GM21576 (cell line): ENCODE data around the gene FGD3.

Experiments used
- ATAC-seq: cut with Tn5 transposase; IDR thresholded peaks from one replicate; pipeline ENCODE4 v1.9.1; 2021; ENCODE audit warnings: mild to moderate bottlenecking, moderate library complexity; ENCODE audit not compliant: unreplicated experiment

Gene FGD3

DNA sequence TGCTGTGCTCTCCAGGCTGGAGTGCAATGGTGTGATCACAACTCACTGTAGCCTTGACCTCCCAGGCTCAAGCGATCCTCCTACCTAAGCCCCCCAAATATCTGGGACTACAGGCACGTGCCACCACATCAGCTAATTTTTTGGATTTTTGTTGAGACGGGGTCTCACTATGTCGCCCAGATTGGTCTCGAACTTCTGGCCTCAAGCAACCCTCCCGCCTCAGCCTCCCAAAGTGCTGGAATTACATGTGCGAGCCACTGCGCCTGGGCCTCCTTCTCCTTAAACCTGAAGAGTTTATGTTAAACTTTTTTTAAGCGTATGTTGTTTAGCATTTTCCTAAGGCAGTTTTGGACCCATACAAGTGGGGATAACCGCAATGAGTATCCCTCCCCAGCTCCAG lies 80.4 kb downstream of the FGD3 start:
- ATAC-seq, result no peak

DNA sequence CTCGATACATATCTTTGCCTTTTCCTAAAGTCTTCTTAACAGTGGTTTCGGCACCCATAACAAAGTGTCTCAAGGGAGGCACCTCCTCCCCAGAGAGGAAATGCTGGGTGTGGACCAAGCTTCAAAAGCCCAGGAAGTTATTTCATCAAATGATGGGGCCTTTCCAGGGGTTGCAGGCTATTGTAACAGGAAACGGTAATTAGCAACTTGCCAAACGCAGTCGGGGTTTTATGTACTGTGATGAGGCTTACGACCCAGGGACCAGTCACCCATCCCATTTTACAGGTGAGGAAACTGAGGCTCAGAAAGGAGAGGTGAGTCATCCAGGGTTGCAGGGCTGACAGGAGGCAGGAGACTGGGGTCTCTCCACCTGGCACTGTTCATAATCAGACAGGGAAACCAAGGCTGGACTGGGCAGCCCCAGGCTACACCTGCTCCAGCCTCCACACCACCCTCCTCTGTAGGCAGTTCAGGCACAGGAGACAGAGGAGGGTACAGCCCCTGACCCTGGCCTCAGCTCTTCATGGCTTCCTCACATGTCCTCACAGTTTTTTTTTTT lies 81.2 kb downstream of the FGD3 start:
- ATAC-seq, result no peak

DNA sequence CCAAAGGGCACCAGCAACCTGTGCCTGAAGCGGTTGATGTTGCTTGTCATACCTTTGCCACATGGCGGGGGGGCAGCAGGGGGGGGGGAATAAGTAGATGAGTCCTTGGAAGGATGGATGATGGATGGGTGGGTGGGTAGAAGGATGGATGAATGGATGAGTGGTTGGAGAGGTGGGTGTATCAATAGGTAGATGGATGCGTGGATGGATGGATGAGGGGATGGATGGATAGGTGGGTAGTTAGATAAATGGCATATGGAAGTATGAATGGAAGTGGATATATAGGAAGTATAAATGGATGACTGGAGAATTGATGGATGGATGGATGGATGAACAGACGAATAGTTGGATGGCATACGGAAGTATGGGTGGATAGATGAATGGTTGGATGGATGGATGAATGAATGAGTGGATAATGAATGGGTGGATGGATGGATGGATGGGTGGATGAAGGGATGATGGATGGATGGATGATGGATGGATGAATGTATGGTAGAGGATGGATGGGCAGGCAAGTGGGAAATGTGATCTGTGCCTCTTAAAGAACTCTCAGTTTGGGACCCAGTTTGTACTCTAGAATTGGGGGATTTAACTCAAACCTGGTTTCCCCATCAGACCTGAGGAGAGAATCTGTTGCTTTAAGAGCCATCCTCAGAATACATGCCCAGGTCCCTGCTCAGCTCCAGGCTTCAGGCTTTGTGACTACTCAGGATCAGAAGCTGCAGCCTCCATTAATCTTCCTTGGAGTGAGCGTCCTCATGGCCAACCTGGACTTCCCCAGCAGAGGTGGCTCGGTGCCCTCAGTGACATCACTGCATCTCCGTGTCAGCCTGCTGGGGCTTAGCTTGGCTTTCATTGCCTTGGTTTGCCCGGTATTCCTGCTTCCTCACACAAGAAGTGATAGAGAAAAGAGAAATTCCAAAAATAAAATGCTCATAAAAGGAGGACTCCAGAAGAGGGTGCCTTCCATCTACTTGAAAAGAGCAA lies 83.6 kb downstream of the FGD3 start:
- no peak for ATAC-seq

DNA sequence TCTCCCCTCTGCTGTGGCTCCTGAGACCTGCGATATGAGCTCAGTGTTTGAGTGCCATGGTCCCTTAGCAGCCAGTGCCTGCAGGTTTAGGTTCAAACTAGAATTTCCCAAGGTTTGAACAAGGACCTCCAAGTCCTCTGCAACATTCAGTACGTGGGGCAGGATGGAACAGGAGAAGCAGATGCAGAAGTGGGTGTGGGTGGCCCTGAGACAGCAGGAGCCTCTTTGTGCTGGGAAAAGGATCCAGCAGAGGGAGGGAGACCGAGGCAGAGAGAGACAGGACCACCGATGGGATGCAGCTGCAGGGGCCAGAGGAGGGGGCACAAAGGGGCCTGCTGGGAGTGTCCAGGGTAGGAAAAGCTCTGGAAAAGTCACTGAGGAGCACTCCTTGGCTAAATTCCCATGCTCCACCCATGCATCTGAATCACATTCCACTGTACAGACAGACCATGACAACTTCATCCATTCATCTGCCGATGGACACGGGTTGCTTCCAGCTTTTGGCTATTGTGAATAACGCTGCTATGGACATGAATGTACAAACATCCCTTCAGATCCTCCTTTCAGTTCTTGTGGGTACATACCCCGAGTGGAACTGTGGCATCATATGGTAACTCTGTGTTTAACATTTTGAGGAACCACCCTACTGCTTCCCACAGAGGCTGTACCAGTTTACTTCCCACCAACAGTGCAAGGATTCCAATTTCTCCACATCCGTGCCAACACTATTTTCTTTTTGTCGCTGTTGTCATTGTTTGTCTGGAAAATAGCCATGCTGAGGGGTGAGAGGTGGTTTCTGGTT lies 84.5 kb downstream of the FGD3 start:
- ATAC-seq, result no peak

DNA sequence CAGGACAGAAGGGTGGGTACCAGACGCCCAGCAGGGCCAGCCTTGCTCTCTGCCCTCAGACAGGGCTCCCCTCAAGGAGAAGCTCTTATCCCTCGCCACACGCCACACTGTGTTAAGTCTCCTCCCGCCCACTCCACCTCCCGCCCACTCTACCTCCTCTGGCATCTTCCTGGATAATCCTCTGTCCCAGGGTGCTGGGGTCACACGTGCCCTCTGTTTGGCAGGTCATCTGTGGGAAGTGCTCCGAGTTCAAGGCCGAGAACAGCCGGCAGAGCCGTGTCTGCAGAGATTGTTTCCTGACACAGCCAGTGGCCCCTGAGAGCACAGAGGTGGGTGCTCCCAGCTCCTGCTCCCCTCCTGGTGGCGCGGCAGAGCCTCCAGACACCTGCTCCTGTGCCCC lies 85.2 kb downstream of the FGD3 start:
- no peak for ATAC-seq

DNA sequence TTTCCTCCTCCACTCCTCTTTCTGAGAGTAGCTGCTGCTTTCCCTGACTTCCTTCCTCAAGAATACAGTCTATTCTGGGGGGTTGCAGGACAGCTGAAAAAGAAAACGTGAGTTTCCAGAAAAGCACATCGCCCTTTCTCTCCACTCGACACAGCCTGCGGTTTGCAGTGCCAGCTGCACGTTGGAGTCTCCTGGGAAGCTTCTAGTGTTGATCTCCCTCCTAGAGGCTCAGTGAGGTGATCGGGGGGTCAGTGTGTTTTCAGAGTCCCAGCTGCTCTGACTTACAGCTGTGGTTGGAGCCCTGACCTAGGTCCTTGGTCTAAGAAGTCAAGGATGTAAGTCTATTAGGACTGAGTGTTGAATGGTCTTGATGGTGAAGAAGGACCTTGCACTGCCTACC lies 86.2 kb downstream of the FGD3 start:
- no peak for ATAC-seq

DNA sequence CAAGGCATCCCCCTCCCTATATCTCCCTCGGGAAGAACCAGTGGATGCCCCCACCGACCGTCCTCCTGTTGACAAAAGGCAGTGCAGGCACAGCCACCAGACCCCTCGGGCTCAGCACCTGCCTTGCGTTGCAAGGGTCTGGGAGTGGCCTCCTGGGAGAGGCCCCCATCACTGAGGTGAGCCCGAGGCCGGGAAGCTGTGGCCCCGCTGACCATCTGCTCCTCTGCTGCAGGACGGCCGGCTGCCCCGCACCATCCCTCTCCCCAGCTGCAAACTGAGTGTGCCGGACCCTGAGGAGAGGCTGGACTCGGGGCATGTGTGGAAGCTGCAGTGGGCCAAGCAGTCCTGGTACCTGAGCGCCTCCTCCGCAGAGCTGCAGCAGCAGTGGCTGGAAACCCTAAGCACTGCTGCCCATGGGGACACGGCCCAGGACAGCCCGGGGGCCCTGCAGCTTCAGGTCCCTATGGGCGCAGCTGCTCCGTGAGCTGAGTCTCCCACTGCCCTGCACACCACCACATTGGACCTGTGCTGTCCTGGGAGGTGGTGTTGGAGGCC lies 87.9 kb downstream of the FGD3 start:
- ATAC-seq, result no peak

DNA sequence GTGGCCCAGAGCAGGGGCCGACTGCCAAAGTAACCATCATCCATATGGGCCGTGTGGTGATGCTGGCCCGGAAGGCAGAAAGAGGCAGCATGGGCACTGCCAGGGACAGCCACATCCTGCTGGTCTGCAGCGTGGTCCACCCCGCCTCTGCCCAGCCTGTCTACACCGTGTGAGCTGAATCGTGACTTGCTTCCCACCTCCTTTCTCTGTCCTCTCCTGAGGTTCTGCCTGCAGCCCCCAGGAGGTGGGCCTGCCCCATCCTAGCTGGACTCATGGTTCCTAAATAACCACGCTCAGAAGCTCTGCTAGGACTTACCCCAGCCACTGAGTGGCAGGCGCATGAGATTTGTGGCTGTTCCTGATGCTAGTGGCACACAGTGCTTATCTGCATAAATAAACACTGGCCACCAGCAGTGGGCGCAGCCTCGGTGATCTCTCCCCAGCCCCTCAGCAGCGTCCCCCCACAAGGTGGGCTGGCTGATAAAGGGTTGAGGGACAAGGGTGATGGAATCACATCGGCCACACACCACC lies 88.6 kb downstream of the FGD3 start:
- no peak for ATAC-seq

DNA sequence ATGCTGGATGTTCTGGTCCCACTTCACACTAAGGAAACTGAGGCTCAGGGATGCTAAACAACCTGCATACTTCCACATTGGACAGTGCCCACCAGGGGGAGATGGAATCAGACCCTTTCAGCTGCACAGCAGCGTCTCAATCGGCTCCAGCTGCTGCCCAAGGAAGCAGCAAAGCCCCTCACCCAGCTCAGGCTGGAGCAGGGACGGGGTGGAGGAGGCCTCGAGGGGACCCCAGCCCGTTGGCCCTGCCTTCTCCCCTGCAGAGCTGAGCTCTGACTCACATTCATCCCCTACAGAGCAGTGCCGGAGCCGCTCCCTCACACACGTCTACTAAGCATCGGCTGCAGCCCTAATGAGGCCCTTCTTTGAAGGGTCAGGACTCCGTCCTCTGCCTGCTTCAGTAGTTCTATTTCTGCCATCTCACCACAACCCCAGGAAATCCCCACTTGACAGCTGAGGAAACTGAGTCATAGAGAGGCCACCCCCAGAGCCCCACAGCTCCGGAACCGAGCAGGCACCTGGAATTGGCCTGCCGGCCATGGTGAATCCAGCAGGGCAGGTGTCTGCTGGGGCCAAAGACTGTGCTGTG lies 89.7 kb downstream of the FGD3 start:
- no peak for ATAC-seq

DNA sequence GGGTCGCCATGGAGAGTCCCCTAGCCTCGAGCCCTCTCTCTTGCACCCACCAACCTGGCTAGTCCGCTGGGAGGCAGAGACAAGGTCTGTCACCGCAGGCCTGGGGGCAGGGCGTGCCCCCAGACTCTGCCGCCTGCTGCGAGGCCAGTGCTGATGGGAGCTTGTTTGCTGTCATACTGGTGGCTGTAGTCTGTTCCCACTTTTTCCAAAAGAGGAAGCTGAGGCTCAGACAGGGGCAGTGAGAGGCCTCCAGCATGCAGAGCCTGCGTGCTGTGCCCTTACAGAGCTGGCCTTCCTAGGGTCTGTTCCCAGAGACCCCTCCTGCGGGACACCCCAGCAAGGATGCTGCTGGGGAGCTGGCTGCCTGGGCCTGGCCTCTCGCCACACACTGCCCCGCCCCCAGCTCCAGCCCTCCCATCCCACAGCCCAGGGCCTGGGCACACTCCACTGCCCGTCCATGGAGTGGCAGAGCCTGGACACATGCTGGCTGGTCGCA lies 90.2 kb downstream of the FGD3 start:
- no peak for ATAC-seq

DNA sequence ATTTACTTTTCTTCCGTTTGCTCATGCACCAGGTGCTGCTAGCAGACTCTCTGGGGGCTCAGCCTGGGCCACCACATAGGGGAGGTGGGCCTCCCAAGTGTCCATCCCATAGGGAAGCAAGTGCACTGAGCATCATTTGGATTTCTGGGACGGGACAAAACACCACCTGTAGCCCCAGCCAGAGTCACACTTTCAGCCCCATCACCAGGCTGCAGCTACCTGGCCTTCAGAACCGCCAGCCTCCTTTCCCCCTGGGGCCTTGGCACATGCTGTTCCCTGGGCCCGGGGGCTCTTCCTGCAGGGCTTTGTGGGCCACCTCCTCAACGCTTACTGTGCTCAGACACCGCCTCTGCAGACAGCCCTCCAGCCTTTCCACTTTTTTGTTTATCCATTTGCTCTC lies 91.6 kb downstream of the FGD3 start:
- ATAC-seq, result no peak

DNA sequence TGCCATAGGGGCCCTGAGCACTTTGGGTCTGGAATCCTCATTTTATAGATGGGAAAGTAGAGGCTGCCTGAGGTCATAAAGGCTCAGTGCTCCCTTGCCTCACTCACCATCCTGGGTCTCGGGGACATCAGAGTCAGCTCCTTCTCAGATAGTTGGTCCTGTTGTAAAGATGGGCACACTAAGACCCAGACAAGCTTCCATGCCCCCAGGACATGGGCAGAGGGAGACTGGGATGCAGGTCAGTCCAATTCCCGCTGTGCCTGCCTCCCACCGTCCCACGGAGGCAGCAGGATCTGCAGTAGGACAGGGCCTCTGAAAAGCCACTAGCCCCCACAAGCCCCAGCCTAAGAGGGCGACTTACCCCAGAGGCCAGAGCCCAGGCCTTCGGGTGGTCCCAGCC lies 92.1 kb downstream of the FGD3 start:
- ATAC-seq, result no peak

DNA sequence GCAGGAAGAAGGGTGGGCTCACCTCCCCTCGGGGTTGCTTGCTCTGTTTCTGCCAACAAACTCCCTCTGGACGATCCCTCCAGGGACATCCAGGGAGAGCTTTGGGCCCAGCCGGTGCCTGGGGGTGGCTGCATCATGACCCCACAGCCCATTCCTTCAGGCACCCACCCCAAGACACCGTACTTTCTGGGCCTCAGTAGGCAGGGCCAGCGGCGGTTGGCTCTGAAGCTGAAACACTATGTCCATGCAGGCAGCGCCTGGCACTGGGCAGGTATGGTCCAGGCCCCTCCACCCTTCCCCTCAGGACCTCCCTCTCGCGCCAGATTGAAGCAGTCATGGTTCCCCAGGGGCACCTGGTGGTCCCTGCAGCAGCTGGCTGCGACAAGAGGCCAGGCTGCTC lies 92.7 kb downstream of the FGD3 start:
- no peak for ATAC-seq

DNA sequence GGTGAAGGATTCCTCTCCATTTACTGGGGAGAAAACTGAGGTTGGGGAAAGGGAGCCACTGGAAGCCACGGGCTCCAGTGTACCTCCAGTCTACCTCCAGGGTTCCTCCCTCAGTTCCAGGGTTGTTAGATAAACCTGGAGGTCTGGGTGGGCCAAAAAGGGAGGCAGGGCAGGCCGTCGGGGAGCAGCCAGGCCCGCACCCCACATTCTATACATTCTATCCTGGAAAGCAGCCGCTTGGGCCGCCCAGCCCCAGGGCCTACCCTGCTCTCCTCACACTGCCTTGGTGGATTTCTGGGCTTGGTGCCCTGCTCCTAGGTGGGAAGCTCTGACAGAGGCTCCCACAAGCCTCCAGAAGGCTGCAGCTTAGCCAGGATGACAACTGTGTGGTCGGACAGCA lies 93.1 kb downstream of the FGD3 start:
- no peak for ATAC-seq

DNA sequence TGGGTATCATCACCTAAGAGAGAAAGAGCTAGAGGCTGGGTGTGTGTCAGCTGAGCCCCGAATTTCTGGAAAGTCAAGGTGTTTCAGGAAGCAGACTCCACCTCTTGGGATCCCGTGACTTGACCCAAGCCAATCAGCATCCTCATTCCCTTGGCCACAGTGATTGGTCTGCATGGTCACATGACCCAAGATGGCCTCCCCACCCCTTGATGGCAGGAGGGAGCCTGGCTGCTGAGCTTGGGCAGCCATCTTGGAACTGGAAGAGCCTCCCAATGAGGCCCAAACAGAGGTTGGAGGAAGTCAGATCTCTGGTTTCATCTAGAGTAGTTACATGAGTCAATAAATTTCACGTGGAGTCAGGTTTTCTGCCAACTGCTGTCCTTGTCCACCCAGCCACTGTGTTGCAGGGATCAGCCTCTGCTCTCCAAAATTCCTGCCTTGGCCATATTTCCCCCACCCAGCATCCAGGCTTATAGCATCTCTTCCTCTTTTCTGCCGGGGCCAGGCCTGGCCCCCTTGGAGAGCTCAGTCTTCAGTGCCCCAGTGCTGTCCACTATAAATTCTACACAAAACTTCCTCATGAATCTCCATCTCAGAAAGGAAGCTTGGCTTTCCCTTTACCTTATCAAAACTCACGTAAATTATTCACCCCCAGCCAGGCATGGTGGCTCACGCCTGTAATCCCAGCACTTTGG lies 93.9 kb downstream of the FGD3 start:
- ATAC-seq, result no peak

DNA sequence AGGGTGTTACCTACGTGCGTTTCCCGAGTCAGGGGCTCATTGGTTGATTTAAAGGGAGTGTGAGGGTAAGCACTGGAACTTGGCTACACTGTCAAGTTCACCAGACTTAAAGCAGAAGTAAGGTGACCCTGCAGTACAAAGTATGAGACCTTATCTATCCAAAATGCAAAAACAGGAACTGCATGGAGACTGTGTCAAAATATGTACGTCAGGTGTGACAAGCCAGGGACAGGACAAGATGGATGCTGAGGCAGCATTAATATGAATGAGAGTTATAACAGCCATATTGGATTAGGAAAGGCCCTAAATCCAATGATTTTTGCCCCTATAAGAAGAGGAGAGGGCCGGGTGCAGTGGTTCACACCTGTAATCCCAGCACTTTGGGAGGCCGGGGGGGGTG lies 95.8 kb downstream of the FGD3 start:
- no peak for ATAC-seq

DNA sequence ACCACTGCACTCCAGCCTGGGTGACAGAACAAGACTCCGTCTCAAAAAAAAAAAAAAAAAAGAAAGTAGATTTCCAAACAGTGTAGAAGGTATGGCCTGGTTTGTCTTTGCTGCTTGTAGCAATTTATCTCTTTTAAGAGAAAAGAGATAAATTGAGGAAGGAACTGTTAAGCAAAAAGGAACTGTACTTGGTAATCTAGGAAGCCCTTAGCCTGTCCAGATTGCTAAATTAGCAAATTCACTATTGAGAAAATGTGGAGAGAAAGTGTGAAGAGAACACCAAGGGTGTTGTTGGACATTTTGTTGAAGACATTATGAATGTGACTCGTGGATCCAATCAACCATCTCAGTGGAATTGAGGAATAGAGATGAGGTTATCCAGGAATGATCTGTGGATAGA lies 98.2 kb downstream of the FGD3 start:
- no peak for ATAC-seq

DNA sequence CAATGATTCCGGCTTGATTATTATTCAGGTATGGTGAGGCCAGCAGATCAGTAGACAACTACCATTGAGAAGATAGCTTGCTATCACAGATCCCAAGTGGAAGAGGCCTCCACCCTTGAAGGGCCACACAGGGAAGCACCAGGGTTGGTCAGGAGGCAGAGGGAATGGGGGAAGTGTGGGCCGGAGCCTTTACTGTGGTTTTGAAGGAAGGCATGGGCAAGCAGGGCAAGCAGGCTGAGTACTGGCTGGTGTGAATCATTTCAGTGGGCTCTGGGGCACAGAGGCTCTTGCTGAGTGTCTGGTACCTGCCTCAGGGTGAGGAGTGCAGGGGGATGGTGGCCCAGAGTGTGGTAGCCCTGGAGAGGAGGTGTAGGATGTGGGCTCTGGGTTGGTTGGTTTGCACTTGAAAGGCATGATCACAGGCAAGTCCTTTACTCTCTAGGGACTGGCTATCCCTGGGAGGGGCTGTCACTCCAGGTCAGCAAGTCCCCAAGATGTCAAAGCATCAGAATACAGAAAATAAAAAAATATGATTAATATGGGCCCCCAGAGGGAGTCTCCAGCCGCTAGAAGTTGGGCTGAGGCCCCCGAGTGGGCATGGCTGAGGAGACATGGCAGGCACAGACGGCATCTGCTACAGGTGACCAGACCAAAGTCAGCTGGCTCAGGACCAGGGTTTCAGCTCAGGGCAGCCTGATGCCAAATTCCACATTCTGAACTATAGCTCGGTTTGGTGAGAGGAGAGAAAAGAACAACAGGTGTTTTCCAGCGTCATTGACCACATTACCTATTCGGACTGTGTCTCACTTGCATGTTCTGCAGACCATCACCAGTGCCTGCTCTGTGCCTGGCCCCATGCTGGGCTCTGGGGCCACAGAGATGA lies 101.5 kb downstream of the FGD3 start:
- no peak for ATAC-seq

DNA sequence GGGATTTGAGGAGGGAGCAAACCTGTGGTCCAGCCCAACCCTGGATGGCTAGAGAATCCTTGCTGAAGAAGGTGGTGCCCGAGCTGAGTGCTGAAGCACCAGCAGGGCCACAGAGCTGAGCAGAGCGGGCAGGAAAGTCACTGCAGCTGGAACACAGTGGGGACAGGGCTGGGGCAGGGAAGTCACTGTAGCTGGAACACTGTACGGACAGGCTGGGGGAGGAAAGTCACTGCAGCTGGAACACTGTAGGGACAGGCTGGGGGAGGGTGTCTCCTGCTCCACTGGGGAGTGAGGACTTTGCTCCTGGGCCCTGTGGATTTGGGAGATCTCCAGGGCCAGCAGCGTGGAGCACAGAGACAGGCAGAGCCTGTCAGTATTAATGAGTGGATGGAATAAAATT lies 102.2 kb downstream of the FGD3 start:
- no peak for ATAC-seq
